GM06990 (cell line): ENCODE results near the gene OPRD1.

Experiments used
- DNase-seq: peaks from one replicate; pipeline ENCODE4 v3.0.0-alpha.2; 2011; ENCODE audit not compliant: insufficient read length; ENCODE audit errors: extremely low read depth
- H3K27me3 ChIP-seq: replicated peaks from 2 replicates; pipeline ENCODE4 v1.6.0; 2011; ENCODE audit warnings: low read length; ENCODE audit not compliant: control insufficient read depth, insufficient read depth
- H3K36me3 ChIP-seq: 2 replicates; pipeline ENCODE4 v1.5.1; 2011; ENCODE audit warnings: low read length; ENCODE audit not compliant: control insufficient read depth, insufficient read depth
- H3K4me3 ChIP-seq: replicated peaks from 2 replicates; pipeline ENCODE4 v1.5.1; 2011; ENCODE audit warnings: low read depth, mild to moderate bottlenecking, control low read depth, low read length
- CTCF ChIP-seq: IDR thresholded peaks from 2 replicates; pipeline ENCODE4 v1.5.1; 2011; ENCODE audit warnings: low read length, control low read depth, mild to moderate bottlenecking, inconsistent platforms; ENCODE audit not compliant: insufficient read depth, poor library complexity, severe bottlenecking

The OPRD1 gene

GRCh38 chr1:28913786-28914227 lies 101.8 kb downstream of the OPRD1 start:
- no peaks in the 10 kb centered on the region for H3K36me3 ChIP-seq
- no peak for TF ChIP-seq CTCF
- no peak for DNase-seq
- H3K4me3 ChIP-seq: peak overlapping the region; percentile 62
- no peaks in the 10 kb centered on the region for H3K27me3 ChIP-seq

DNA sequence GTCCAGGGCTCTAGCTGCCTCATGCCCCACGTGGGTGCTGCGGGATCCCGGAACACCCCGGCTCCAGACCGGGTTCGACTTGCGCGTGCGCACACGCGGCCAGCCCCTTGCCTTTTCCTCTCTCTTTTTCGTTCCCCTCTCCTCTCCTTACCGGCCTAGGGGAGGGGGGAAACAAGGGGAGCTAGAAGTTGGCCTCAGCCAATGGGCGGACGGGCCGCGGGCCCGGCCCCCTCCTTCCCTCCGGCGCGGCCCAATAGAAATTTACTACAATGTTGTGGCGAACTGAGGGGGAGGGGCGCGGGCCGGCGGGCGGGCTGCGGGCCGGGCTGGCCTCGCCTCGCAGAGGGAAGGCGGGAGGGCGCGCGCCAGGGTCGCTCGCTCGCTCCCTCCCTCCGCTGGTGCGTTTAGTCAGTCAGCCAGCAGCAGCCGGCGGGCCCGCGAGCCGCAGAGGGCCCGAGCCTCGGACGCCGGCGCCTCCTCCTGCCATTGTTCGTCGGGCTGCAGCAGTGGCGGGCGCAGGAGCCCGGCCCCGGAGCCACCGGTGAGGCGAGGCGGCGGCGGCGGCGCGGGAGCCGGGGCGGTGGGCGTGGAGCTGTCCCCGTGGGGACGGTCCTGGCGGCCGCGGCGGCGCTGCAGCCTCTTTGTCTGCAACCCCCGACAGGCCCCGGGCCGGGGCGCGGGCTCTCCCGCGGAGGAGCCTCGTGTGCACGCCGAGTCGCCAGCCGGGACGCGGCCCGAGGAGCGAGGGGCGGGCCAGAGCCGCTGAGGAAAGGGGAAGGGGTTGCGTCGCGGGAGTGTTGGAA lies 102.5 kb downstream of the OPRD1 start, which contains the start of gene EPB41:
TSS of gene EPB41 (plus strand) at position 342 of the 803 bp plus-strand sequence. CDS start 72,869 bp downstream, outside the sequence.
- no peaks in the 10 kb centered on the region for H3K36me3 ChIP-seq
- peak within 1 kb of the TSS; percentile 62 for H3K4me3 ChIP-seq
- TF ChIP-seq CTCF: no peak
- no peaks in the 10 kb centered on the region for H3K27me3 ChIP-seq
- peak; percentile 98 for DNase-seq

GRCh38 chr1:28915031-28915895 lies 103.3 kb downstream of the OPRD1 start:
- TF ChIP-seq CTCF: no peak
- no peaks in the 10 kb centered on the region for H3K36me3 ChIP-seq
- no peaks in the 10 kb centered on the region for H3K27me3 ChIP-seq
- peak overlapping the region; percentile 62 for H3K4me3 ChIP-seq
- DNase-seq: peak; percentile 69

DNA sequence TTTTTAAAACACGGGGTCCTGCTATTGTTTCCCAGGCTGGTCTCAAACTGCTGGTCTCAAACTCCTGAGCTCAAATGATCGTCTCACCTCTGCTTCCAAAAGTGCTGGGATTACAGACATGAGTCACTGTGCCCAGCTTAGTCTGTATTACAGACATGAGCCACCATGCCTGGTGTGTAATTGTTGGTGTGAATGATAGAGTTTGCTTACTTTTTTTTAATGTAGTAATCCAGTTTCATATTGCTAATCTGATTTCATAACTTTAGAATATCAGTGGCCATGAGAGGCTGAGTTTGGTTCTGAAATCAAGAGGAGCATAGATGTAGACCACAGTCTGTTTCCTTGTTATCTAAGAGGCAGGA lies 105.8 kb downstream of the OPRD1 start:
- no peaks in the 10 kb centered on the region for H3K36me3 ChIP-seq
- H3K4me3 ChIP-seq: no peak overlapping the region
- TF ChIP-seq CTCF: no peak
- no peak for DNase-seq
- H3K27me3 ChIP-seq: no peaks in the 10 kb centered on the region
